HUES64 (cell line): ENCODE data around the gene DCLK2.

Source experiments
- H3K27ac ChIP-seq: 2 replicates; pipeline ENCODE4 v1.7.0; 2013; ENCODE audit warnings: low read depth, low read length, inconsistent platforms
- H3K27me3 ChIP-seq: 2 replicates; pipeline ENCODE4 v1.6.1; 2013; ENCODE audit warnings: mild to moderate bottlenecking, low read length; ENCODE audit not compliant: insufficient read depth
- H3K36me3 ChIP-seq: 2 replicates; pipeline ENCODE4 v1.6.1; 2013; ENCODE audit warnings: mild to moderate bottlenecking, low read length; ENCODE audit not compliant: insufficient read depth
- H3K4me1 ChIP-seq: 2 replicates; pipeline ENCODE4 v1.6.1; 2013; ENCODE audit warnings: mild to moderate bottlenecking, low read length, moderate library complexity; ENCODE audit not compliant: insufficient read depth
- H3K4me3 ChIP-seq: 2 replicates; pipeline ENCODE4 v1.5.1; 2013; ENCODE audit warnings: mild to moderate bottlenecking, low read length, moderate library complexity
- H3K9ac ChIP-seq: 2 replicates; pipeline ENCODE4 v1.6.1; 2013; ENCODE audit warnings: mild to moderate bottlenecking, low read depth, low read length
- H3K9me3 ChIP-seq: 2 replicates; pipeline ENCODE4 v1.6.1; 2013; ENCODE audit warnings: low read depth, low read length; ENCODE audit not compliant: insufficient read depth
- WGBS: fragments of 150-250, 120-280 bp; methylation state at CpG from one replicate; pipeline ENCODE4 v1.1.7; 2013; ENCODE audit warnings: missing lambda C conversion rate; 5-methylcytosine and 5-hydroxymethylcytosine counted together

DCLK2 gene

DNA sequence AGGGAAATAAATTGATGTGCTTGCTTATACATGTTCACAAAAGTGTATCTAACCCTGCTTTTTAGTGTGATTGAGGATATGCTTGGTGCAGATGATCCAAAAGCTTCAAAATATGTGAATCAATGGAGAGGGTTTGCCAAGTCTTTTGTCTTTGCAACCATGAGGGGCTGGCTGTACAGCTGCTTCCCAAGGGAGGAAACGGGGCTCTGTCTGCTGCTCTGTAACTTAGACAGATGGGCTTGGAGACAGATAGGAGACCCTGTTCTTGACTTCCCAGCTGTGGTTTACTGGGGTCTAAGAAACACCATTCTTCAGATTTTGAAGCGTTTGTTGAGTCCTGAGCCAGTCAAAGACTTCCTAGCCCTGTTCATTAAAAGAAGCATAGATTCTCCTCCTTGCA lies 152.3 kb downstream of the DCLK2 start:
- no peaks in the 10 kb centered on the region for H3K9me3 ChIP-seq
- H3K36me3 ChIP-seq: no peaks in the 10 kb centered on the region
- 89% methylated on average over 2 of the region's 2 CpGs for WGBS
- no peaks in the 10 kb centered on the region for H3K27me3 ChIP-seq
- H3K9ac ChIP-seq: no peak overlapping the region
- H3K4me3 ChIP-seq: no peak overlapping the region
- no peak overlapping the region for H3K27ac ChIP-seq
- peaks cover 22% of the 10 kb centered on the region for H3K4me1 ChIP-seq

DNA sequence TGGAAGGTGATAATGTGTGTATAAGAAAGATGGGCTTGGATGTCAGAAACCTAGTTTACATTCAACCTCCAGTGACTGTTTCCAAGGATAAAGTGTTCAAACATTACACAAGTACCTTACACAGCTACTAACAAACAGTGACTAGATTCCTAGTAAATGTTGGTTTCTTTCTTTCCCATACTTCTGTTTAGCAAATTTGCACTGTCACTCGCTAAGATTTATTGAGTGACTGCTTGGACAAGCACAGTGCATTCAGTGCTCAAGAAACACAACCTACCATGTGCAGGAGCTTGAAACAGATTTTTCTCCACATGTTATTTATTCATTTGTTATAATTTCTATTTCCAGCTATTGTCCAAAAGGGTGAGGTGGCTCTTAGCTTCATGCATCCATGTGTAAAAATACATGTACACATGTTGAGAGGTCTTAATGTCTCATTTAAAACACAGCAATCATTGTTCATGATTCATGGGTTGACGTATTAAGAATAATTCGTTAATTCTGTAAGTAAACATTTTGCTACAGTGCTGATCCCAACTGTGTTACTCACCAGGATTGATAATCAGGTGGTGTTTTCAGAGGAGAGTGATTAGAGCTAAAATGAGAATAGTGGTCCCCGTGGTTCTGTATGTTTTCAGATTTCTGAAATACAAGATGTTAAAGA lies 153.0 kb downstream of the DCLK2 start:
- H3K36me3 ChIP-seq: no peaks in the 10 kb centered on the region
- H3K4me1 ChIP-seq: peaks cover 28% of the 10 kb centered on the region
- no peaks in the 10 kb centered on the region for H3K9me3 ChIP-seq
- no peak overlapping the region for H3K27ac ChIP-seq
- no peak overlapping the region for H3K4me3 ChIP-seq
- no peaks in the 10 kb centered on the region for H3K27me3 ChIP-seq
- no peak overlapping the region for H3K9ac ChIP-seq
- WGBS: 98% methylated on average over 4 of the region's 4 CpGs

DNA sequence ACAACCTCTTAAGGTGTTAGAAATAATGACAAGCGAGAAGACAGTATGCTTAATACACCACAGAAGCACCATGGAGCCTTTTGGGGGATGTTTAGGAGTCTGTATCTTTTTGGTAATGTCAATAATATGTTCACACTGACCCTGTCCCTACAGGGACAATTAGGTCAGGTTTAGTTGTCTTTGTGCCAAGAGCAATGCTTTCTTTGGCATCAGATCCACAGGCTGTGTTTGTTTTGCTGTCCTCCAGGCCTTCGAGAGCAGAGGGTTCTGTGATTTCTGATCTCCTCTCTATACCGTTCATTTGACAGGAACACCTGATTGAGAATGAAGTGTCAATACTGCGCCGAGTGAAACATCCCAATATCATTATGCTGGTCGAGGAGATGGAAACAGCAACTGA lies 153.8 kb downstream of the DCLK2 start:
- H3K4me1 ChIP-seq: peaks cover 30% of the 10 kb centered on the region
- H3K27ac ChIP-seq: no peak overlapping the region
- no peaks in the 10 kb centered on the region for H3K36me3 ChIP-seq
- no peak overlapping the region for H3K9ac ChIP-seq
- WGBS: 95% methylated on average over 6 of the region's 6 CpGs
- no peaks in the 10 kb centered on the region for H3K9me3 ChIP-seq
- H3K4me3 ChIP-seq: no peak overlapping the region
- no peaks in the 10 kb centered on the region for H3K27me3 ChIP-seq

DNA sequence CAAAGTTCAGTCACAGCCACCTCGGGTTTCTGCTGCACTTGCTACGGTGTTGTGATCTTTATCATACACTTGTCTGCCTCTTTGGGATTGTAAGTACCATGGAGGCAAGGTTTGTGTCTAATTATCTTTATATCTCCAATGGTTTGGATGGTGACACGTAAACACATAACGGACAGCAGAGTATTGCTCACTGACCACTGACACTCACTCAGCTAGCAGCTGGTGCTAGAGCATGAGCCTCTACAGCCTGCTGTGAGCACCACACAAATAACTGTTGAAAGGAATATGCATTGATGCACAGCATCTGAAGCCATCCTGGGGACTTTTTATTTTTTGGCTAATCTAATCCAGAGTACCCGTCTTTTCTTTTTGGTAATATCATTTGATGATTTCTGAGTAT lies 156.0 kb downstream of the DCLK2 start:
- H3K27ac ChIP-seq: no peak overlapping the region
- H3K36me3 ChIP-seq: no peaks in the 10 kb centered on the region
- H3K4me3 ChIP-seq: no peak overlapping the region
- WGBS: 94% methylated on average over 5 of the region's 5 CpGs
- H3K9ac ChIP-seq: no peak overlapping the region
- peaks cover 32% of the 10 kb centered on the region for H3K4me1 ChIP-seq
- no peaks in the 10 kb centered on the region for H3K9me3 ChIP-seq
- no peaks in the 10 kb centered on the region for H3K27me3 ChIP-seq

DNA sequence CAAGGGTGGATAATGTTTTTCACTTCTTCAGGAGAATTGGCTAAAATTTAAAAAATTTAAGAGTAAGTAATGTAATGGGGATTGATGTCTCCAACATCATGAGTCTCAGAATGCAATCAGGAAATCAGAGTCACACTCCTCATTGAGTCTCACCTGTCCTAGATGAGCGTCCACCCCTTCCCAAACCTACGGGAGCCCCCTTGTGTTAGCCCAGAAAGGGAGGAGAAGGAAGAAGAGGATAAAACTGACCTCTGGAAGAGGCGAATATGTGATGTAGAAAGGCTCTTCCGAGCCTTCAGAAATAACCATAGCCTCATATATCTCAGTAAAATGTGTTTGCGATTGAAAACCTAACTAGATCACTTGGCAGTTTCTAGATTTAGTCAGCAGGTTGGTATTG lies 157.1 kb downstream of the DCLK2 start:
- H3K9ac ChIP-seq: no peak overlapping the region
- H3K27ac ChIP-seq: no peak overlapping the region
- H3K9me3 ChIP-seq: no peaks in the 10 kb centered on the region
- H3K4me3 ChIP-seq: no peak overlapping the region
- H3K27me3 ChIP-seq: no peaks in the 10 kb centered on the region
- no peaks in the 10 kb centered on the region for H3K36me3 ChIP-seq
- peaks cover 21% of the 10 kb centered on the region for H3K4me1 ChIP-seq
- WGBS: 89% methylated on average over 3 of the region's 5 CpGs

DNA sequence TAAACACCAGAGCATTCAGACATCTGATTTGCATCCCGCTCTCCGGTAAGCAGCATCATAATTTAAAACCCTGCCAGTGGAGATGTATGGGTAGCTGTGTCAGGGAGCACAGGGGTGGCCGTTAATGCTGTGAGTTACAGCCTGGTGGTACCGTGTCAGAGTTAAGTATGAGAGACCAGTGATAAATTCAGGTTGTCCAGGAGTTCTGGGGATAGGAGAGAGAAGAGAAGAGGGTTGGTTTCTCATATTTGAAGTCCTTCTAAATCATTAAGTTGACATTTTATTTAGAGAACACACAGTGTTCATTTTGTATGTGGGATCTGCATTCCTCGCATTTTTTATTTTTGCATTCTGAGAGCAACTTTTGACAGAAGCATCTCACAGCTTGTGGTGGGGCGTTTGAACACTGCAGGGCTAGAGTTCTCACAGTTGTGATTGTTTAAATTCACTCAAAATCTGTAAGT lies 157.6 kb downstream of the DCLK2 start:
- Histone ChIP-seq H3K9me3 (no peaks in the 10 kb centered on the region), H3K9ac (no peak overlapping the region), H3K4me1 (peaks cover 16% of the 10 kb centered on the region), H3K27ac (no peak overlapping the region), H3K36me3 (no peaks in the 10 kb centered on the region), H3K4me3 (no peak overlapping the region), H3K27me3 (no peaks in the 10 kb centered on the region)
- WGBS: 78% methylated on average over 6 of the region's 6 CpGs

DNA sequence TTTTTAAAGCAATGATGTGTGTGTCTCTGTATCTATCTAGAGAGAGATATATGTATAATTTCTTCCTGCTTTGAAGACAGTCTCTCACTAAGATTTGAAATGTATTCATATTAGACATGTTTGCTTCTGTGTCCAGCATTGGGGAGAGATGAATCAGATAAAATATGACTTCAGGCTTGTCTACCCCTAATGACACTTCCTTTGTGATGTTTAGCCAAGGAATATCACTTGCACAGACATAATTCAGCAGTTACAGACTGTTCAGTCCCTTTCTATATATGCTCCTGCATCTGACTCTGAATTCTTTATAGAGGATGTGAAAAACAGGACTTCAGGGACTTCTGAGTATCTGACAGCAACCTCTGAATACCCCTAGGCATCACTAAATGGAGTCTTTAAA lies 158.4 kb downstream of the DCLK2 start:
- H3K9ac ChIP-seq: no peak overlapping the region
- H3K27ac ChIP-seq: no peak overlapping the region

DNA sequence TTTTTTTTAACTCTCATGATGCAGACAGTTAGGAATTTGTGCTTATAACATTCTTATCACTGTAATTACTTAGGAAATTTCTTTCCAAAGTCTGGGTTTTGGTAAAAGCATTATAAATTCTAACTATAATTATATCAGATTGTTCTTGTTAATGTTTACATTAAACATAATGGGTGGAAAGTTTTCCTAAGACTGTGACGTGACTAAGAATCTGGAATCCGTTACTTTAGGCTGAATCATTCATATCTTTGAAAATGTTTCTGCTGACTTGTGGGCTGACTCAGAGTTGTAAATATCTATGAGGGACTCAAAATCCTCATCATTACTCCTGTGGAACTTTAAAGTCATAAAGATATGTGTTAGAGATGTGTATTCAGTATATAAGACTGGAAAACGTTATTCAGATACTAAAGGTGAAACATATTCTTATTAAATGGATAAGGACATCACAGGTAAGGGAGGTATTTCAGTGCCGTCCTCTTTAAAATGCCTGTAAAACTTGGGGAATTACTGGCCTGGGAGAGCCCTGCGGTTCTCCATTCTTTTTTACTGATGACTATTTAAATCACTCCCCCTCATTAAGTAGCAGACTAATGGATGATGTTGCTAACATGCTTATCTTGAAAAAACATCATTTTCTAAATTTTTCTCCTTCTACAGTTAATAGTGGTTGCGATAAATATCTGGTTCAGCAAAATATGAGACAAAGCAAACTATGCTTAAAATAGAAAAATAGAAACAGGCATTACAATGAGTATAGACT lies 159.0 kb downstream of the DCLK2 start:
- no peak overlapping the region for H3K4me3 ChIP-seq
- no peaks in the 10 kb centered on the region for H3K9me3 ChIP-seq
- peaks cover 14% of the 10 kb centered on the region; the same call in 1 of the 2 replicates for H3K4me1 ChIP-seq
- H3K27ac ChIP-seq: no peak overlapping the region
- H3K9ac ChIP-seq: no peak overlapping the region
- H3K36me3 ChIP-seq: no peaks in the 10 kb centered on the region
- H3K27me3 ChIP-seq: no peaks in the 10 kb centered on the region
- WGBS: 77% methylated on average over 4 of the region's 6 CpGs

More for the DNA sequence above, 158.4 kb downstream of the DCLK2 start:
- Histone ChIP-seq H3K4me1 (peaks cover 14% of the 10 kb centered on the region; the same call in 1 of the 2 replicates), H3K27me3 (no peaks in the 10 kb centered on the region), H3K4me3 (no peak overlapping the region), H3K36me3 (no peaks in the 10 kb centered on the region), H3K9me3 (no peaks in the 10 kb centered on the region)

DNA sequence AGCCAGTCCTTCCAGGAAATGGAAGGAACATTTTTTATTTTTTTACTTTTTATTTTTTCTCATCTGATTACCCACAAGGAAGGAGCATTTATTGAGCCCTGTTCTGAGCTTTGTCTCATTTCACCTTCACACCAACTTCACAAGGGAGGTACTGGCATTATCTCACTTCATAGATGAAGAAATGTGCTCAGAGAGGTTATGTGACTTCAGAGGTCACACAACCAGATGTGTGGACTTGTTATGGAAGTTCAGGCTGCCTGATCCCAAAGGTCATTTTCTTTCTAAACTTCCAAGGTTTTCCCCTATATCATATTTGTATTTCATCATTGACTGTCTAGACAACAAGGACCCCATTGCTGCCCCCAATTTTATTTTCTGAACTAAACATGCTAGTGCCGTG lies 160.3 kb downstream of the DCLK2 start:
- no peaks in the 10 kb centered on the region for H3K27me3 ChIP-seq
- peaks cover 14% of the 10 kb centered on the region; the same call in 1 of the 2 replicates for H3K4me1 ChIP-seq
- 91% methylated on average over 1 of the region's 1 CpG for WGBS
- H3K9me3 ChIP-seq: no peaks in the 10 kb centered on the region
- no peak overlapping the region for H3K27ac ChIP-seq
- H3K4me3 ChIP-seq: no peak overlapping the region
- no peak overlapping the region for H3K9ac ChIP-seq
- H3K36me3 ChIP-seq: no peaks in the 10 kb centered on the region

DNA sequence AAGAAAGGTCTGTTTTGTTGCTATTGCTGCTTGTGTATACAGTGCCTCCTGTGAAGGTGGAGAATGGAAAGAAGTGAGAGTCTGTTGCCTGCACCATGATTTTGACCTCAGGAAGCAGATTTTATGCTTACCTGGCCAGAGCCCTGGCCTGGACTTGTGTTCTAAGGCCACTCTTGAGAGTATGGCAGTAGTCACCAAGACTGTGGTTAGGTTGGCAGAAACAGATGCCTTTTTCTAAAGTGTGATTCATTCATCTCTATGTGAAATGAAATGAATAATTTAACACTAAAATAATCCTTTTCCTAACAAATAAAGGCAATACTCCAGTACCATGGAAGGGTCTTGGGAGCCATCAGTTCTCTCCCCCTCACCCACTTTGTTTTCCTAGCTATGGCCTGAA lies 161.8 kb downstream of the DCLK2 start:
- Histone ChIP-seq H3K36me3 (no peaks in the 10 kb centered on the region), H3K27me3 (no peaks in the 10 kb centered on the region), H3K27ac (no peak overlapping the region), H3K9me3 (no peaks in the 10 kb centered on the region), H3K9ac (no peak overlapping the region), H3K4me3 (no peak overlapping the region), H3K4me1 (peaks cover 24% of the 10 kb centered on the region)

DNA sequence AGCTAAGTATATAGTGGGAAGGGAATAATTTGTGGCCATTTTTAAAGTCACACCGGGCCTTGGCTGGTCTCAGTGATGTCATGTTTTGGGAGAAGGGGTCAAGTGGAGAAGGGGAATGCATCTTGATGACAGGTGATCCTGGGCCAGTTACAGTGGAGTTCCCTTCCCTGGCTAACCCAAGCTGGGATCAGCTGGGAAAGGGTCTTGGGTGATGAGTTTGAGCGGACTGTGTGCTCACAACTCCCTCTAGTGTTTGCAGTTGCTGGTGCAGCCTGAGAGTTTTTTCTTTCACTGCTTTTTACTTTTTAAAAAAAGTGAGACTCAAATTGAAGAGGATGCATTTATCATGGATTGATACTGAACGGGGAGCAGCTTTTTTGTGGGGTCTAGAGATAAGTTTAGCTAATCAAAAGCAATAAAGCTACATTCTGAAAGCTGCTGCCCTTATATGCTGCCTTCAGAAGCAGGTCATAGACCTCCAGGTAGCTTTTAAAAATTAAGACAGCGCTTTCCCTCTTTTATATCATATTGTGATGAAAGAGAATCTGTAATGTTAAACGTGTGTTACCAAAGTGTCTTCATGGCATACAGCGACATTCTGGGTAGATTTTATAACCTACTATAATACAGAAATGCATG lies 164.7 kb downstream of the DCLK2 start:
- peaks cover 11% of the 10 kb centered on the region for H3K4me1 ChIP-seq
- no peaks in the 10 kb centered on the region for H3K36me3 ChIP-seq
- no peak overlapping the region for H3K4me3 ChIP-seq
- no peak overlapping the region for H3K27ac ChIP-seq
- WGBS: 27% methylated on average over 3 of the region's 6 CpGs
- no peak overlapping the region for H3K9ac ChIP-seq
- no peaks in the 10 kb centered on the region for H3K27me3 ChIP-seq
- no peaks in the 10 kb centered on the region for H3K9me3 ChIP-seq
